HepG2 (cell line): ENCODE results near the gene NCOA7. TPM values are rescaled to one million over a fixed set of nuclear protein-coding genes. Genes with fewer than 3 reads are reported as not detected.

Experiments
- AKAP8 ChIP-seq: sonication (generic); formaldehyde crosslinking; IDR thresholded peaks from 2 replicates; pipeline ENCODE4 v1.5.1; 2020; ENCODE audit warnings: mild to moderate bottlenecking, missing genetic modification reagents
- ARNT2 ChIP-seq: sonication (generic); formaldehyde crosslinking; IDR thresholded peaks from 2 replicates; pipeline ENCODE4 v1.8.0; 2022; ENCODE audit warnings: mild to moderate bottlenecking, low read depth, missing genetic modification reagents, moderate library complexity
- ATF7 ChIP-seq, 2 experiments: fragments of 450-650 bp in 1 of 2; sonication (generic) in 1 of 2; formaldehyde crosslinking in 1 of 2; IDR thresholded peaks; 2 replicates each; pipeline versions ENCODE4 v1.4.0 to v1.6.1; 2016 to 2020; ENCODE audit warnings: antibody characterized with exemption in 1 of 2, mild to moderate bottlenecking in 1 of 2, missing genetic modification reagents in 1 of 2
- CEBPZ ChIP-seq: IDR thresholded peaks from 2 replicates; pipeline ENCODE4 v1.6.1; 2012; ENCODE audit warnings: low read length, improper control_type of control experiment
- FIP1L1 ChIP-seq: fragments of 200-400 bp; formaldehyde crosslinking; IDR thresholded peaks from 2 replicates; pipeline ENCODE4 v1.6.1; 2018; ENCODE audit warnings: low read depth, mild to moderate bottlenecking, low read length, moderate library complexity, borderline replicate concordance; ENCODE audit not compliant: insufficient read depth
- FLYWCH1 ChIP-seq: sonication (generic); formaldehyde crosslinking; IDR thresholded peaks from 2 replicates; pipeline ENCODE4 v1.8.1; 2023; ENCODE audit warnings: mild to moderate bottlenecking, missing genetic modification reagents
- IRX3 ChIP-seq: sonication (generic); formaldehyde crosslinking; IDR thresholded peaks from 2 replicates; pipeline ENCODE4 v1.8.1; 2023; ENCODE audit warnings: mild to moderate bottlenecking, low read depth, missing genetic modification reagents, borderline replicate concordance
- NCOA5 ChIP-seq: sonication (generic); formaldehyde crosslinking; IDR thresholded peaks from 2 replicates; pipeline ENCODE4 v1.4.0; 2020; ENCODE audit warnings: missing genetic modification reagents
- NFE2 ChIP-seq: sonication (generic); formaldehyde crosslinking; IDR thresholded peaks from 2 replicates; pipeline ENCODE4 v1.4.0; 2020; ENCODE audit warnings: missing genetic modification reagents
- NR1H2 ChIP-seq: sonication (generic); formaldehyde crosslinking; IDR thresholded peaks from 2 replicates; pipeline ENCODE4 v1.8.1; 2022; ENCODE audit warnings: low read depth, missing genetic modification reagents, borderline replicate concordance
- PCBP1 ChIP-seq: fragments of 200-400 bp; formaldehyde crosslinking; IDR thresholded peaks from 2 replicates; pipeline ENCODE4 v1.6.1; 2017; ENCODE audit warnings: mild to moderate bottlenecking, low read depth, low read length, borderline replicate concordance
- PHB2 ChIP-seq: fragments of 450-650 bp; IDR thresholded peaks from 2 replicates; pipeline ENCODE4 v1.6.1; 2018; ENCODE audit not compliant: partially characterized antibody
- PREB ChIP-seq: sonication (generic); formaldehyde crosslinking; IDR thresholded peaks from 2 replicates; pipeline ENCODE4 v1.4.0; 2020; ENCODE audit warnings: missing genetic modification reagents
- STAT5B ChIP-seq: sonication (generic); formaldehyde crosslinking; IDR thresholded peaks from 2 replicates; pipeline ENCODE4 v1.4.0; 2020; ENCODE audit warnings: missing genetic modification reagents
- TAF1 ChIP-seq: sonication (generic); formaldehyde crosslinking; IDR thresholded peaks from 2 replicates; pipeline ENCODE4 v1.4.0; 2020; ENCODE audit warnings: missing genetic modification reagents
- YEATS4 ChIP-seq: sonication (generic); formaldehyde crosslinking; IDR thresholded peaks from 2 replicates; pipeline ENCODE4 v1.4.0; 2020; ENCODE audit warnings: missing genetic modification reagents, borderline replicate concordance
- ZFP37 ChIP-seq: sonication (generic); formaldehyde crosslinking; IDR thresholded peaks from 2 replicates; pipeline ENCODE4 v1.4.0; 2020; ENCODE audit warnings: missing genetic modification reagents, borderline replicate concordance
- ZNF10 ChIP-seq: sonication (generic); formaldehyde crosslinking; IDR thresholded peaks from 2 replicates; pipeline ENCODE4 v1.4.0; 2020; ENCODE audit warnings: mild to moderate bottlenecking, low read depth, missing genetic modification reagents, borderline replicate concordance
- ZNF432 ChIP-seq: sonication (generic); formaldehyde crosslinking; IDR thresholded peaks from 2 replicates; pipeline ENCODE4 v1.5.0; 2020; ENCODE audit warnings: missing genetic modification reagents, mild to moderate bottlenecking, borderline replicate concordance
- ZNF703 ChIP-seq: sonication (generic); formaldehyde crosslinking; IDR thresholded peaks from 2 replicates; pipeline ENCODE4 v1.5.1; 2020; ENCODE audit warnings: missing genetic modification reagents, mild to moderate bottlenecking, moderate library complexity, borderline replicate concordance
- ZSCAN12 ChIP-seq: sonication (generic); formaldehyde crosslinking; IDR thresholded peaks from 2 replicates; pipeline ENCODE4 v1.9.0; 2021; ENCODE audit warnings: mild to moderate bottlenecking, missing genetic modification reagents
- polyA plus RNA-seq, 8 experiments: library from polyadenylated mRNA; depleted of rRNA in 3 of 8; stranded (reverse) in 7 of 8; unstranded in 1 of 8; fragments of >200 nt; fragmentation: Illumina TruSeq in 4 of 8; extraction: Trizol in 4 of 8; gene quantifications; 2 replicates each; pipeline versions ENCODE4 v1.2.1 to v1.2.3, GENCODE V29; 2011 to 2016; ENCODE audit warnings: low read depth in 4 of 8, missing spikeins in 1 of 8, mixed read lengths in 1 of 8; ENCODE audit not compliant: insufficient read depth in 1 of 8
- total RNA-seq, 5 experiments: library from RNA; depleted of rRNA; stranded (reverse); fragments of >200 nt; fragmentation: Illumina TruSeq; extraction: Trizol; gene quantifications; 2 replicates each; pipeline ENCODE4 v1.2.3, GENCODE V29; 2016; ENCODE audit warnings: low read depth in 1 of 5

The NCOA7 gene
- total and polyA plus RNA-seq, 2 of the 13 experiments (the other 11 are each of a cell fraction or from before 2014, with no cell fraction given), result 13.6 to 20.8 TPM

GRCh38 chr6:125790358-125791150 lies at the start of gene NCOA7 (continued):
- TF ChIP-seq CEBPZ (no peak), TAF1 (CRISPR knock-in tag) (peak; percentile 64), ZNF10 (CRISPR knock-in tag) (no peak), FIP1L1 (no peak), ZSCAN12 (CRISPR knock-in tag) (peak; percentile 51; the same call in 1 of the 2 replicates), ZFP37 (CRISPR knock-in tag) (0 out of 2 replicates have a peak, but pooled peaks have one; percentile 49), IRX3 (0 out of 2 replicates have a peak, but pooled peaks have one; percentile 32), NFE2 (no peak), AKAP8 (no peak), YEATS4 (CRISPR knock-in tag) (peak; percentile 95), PREB (CRISPR knock-in tag) (0 out of 2 replicates have a peak, but pooled peaks have one; percentile 36), FLYWCH1 (CRISPR knock-in tag) (0 out of 2 replicates have a peak, but pooled peaks have one; percentile 42), PCBP1 (no peak), ZNF703 (CRISPR knock-in tag) (peak; percentile 68; the same call in 1 of the 2 replicates), NR1H2 (CRISPR knock-in tag) (0 out of 2 replicates have a peak, but pooled peaks have one; percentile 45), PHB2 (no peak), NCOA5 (CRISPR knock-in tag) (no peak), STAT5B (CRISPR knock-in tag) (0 out of 2 replicates have a peak, but pooled peaks have one; percentile 34), ATF7 (IDR thresholded peaks at IDR 0.05) (no peak), ATF7 (CRISPR knock-in tag; IDR thresholded peaks at IDR 0.05) (peak; percentile 34; the same call in 1 of the 2 replicates), ZNF432 (CRISPR knock-in tag) (0 out of 2 replicates have a peak, but pooled peaks have one; percentile 52), ARNT2 (CRISPR knock-in tag) (peak; percentile 80; the same call in 1 of the 2 replicates)
